Right renal cortex interstitium (tissue), 3 donors: Measurements from ENCODE around the gene SPAG4. TPM values are rescaled to one million over a fixed set of nuclear protein-coding genes. Genes with fewer than 3 reads are reported as not detected.

ENCODE experiments used
- DNase-seq, 3 donors: peaks; one replicate each; pipeline ENCODE4 v3.0.0-alpha.2; 2013; ENCODE audit warnings: low read depth in 3 of 3, low spot score in 2 of 3
- polyA plus RNA-seq, 3 donors: library from polyadenylated mRNA; unstranded; fragments of 120-200 nt; gene quantifications; one replicate each; pipeline ENCODE4 v1.2.1, GENCODE V29; 2013; ENCODE audit not compliant: insufficient read length in 3 of 3

The SPAG4 gene
- polyA plus RNA-seq, 3 donors, result 2.2 to 3.3 (median 2.3) TPM

- no peak for DNase-seq
Measured at GRCh38 chr20:35598899-35599775, 16.5 kb upstream of the SPAG4 start.

- DNase-seq, result no peak
Measured at GRCh38 chr20:35599776-35600120, 15.9 kb upstream of the SPAG4 start.

- no peak for DNase-seq
Measured at GRCh38 chr20:35600176-35600992, 15.2 kb upstream of the SPAG4 start.

GRCh38 chr20:35600993-35601973 is 14.3 kb upstream of the SPAG4 start:
- DNase-seq, result no peak

GRCh38 chr20:35601990-35602389 is 13.6 kb upstream of the SPAG4 start:
- no peak for DNase-seq

- no peak for DNase-seq
Measured at GRCh38 chr20:35602851-35603495, 12.7 kb upstream of the SPAG4 start.

GRCh38 chr20:35603695-35604448 is 11.8 kb upstream of the SPAG4 start:
- no peak for DNase-seq

- DNase-seq, result no peak
Measured at GRCh38 chr20:35604449-35604747, 11.2 kb upstream of the SPAG4 start.

GRCh38 chr20:35606127-35606526 is 9.5 kb upstream of the SPAG4 start:
- DNase-seq, result no peak

- DNase-seq, result no peak
Measured at GRCh38 chr20:35607003-35607735, 8.5 kb upstream of the SPAG4 start.

GRCh38 chr20:35610833-35611427 is 4.7 kb upstream of the SPAG4 start:
- no peak for DNase-seq

- no peak for DNase-seq
Measured at GRCh38 chr20:35611482-35611881, 4.1 kb upstream of the SPAG4 start.

GRCh38 chr20:35616465-35617396 is 1.1 kb downstream of the SPAG4 start:
- DNase-seq, result peak in 2 of 3 donors; percentile 58 to 90

- DNase-seq, result no peak
Measured at GRCh38 chr20:35617397-35618262, 2.0 kb downstream of the SPAG4 start.

- no peak for DNase-seq
Measured at GRCh38 chr20:35618263-35619131, 2.9 kb downstream of the SPAG4 start.
